ENCODE data around the gene RNF152. TPM values are rescaled to one million over a fixed set of nuclear protein-coding genes. Genes with fewer than 3 reads are reported as not detected.

The RNF152 gene
- total and polyA plus RNA-seq, 2 donors (not counting 3 experiments of a cell fraction or from before 2014, with no cell fraction given), result 20.8 to 27.5 TPM

DNA sequence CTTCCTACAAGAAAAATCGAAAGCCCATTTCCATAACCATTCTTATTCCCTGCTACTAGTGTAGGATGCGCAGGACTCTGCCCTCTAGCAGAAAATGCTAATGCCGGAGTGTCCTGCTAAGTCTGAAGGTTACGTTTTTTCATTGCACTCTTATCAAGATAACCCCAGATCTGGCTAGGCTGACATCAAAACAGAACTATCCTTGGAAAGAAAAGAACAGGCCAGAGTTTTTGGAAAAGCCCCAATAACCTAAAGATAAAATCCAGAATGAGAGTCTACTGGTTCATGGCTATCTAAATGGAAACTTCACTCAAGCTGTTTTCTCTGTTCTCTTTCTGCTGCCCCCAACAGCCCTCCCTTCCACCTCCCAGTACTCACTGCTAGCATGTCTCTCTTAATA lies 913 bp downstream of the RNF152 start:
- H3K9ac ChIP-seq (replicated peaks; ENCODE audit: extremely low read depth, insufficient read depth, low read length), result peak overlapping the region; percentile 76
- ChIA-PET CTCF (no interaction called here), POLR2A (no interaction called here)
- H3K9me3 ChIP-seq (replicated peaks; ENCODE audit: control insufficient read depth, insufficient read depth, low read length), result no peaks in the 10 kb centered on the region
- H2AFZ ChIP-seq (ENCODE audit: low read depth, low read length), result no peak overlapping the region
- TF ChIP-seq, protein P1, sequence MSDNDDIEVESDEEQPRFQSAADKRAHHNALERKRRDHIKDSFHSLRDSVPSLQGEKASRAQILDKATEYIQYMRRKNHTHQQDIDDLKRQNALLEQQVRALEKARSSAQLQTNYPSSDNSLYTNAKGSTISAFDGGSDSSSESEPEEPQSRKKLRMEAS (IDR thresholded peaks at IDR 0.05; ENCODE audit: insufficient read depth, insufficient read length), result no peak
- TF ChIP-seq POLR2AphosphoS5 (IDR thresholded peaks at IDR 0.05; ENCODE audit: insufficient read depth, low read depth, low read length), result no peak
- no peak for TF ChIP-seq JUN (IDR thresholded peaks at IDR 0.05; ENCODE audit: borderline replicate concordance, insufficient read depth, insufficient read length, low read depth)
- TF ChIP-seq POLR2A (IDR thresholded peaks at IDR 0.05; ENCODE audit: low read depth, low read length), result no peak
- TF ChIP-seq, protein P2, sequence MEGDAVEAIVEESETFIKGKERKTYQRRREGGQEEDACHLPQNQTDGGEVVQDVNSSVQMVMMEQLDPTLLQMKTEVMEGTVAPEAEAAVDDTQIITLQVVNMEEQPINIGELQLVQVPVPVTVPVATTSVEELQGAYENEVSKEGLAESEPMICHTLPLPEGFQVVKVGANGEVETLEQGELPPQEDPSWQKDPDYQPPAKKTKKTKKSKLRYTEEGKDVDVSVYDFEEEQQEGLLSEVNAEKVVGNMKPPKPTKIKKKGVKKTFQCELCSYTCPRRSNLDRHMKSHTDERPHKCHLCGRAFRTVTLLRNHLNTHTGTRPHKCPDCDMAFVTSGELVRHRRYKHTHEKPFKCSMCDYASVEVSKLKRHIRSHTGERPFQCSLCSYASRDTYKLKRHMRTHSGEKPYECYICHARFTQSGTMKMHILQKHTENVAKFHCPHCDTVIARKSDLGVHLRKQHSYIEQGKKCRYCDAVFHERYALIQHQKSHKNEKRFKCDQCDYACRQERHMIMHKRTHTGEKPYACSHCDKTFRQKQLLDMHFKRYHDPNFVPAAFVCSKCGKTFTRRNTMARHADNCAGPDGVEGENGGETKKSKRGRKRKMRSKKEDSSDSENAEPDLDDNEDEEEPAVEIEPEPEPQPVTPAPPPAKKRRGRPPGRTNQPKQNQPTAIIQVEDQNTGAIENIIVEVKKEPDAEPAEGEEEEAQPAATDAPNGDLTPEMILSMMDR (IDR thresholded peaks at IDR 0.05; ENCODE audit: extremely low read depth in 1 of 2, insufficient read depth in 1 of 2, low read depth in 1 of 2, low read length in 2 of 2), result no peak
- no peak for TF ChIP-seq GATA2 (IDR thresholded peaks at IDR 0.05; ENCODE audit: insufficient read depth, insufficient read length, low read depth, low read length)
- H3K9me1 ChIP-seq (replicated peaks; ENCODE audit: control insufficient read depth, extremely low read depth, insufficient read depth, low read length), result no peaks in the 10 kb centered on the region
- peaks cover 13 to 16% of the 10 kb centered on the region in 2 experiments for H3K36me3 ChIP-seq (ENCODE audit: control insufficient read depth in 2 of 2, extremely low read depth in 1 of 2, insufficient read depth in 2 of 2, low read length in 2 of 2)
- peak overlapping the region in 2 of 3 experiments; percentile 2 to 83 for H3K4me3 ChIP-seq (replicated peaks in 1 of 3; ENCODE audit: insufficient read depth in 1 of 3, low read depth in 1 of 3, low read length in 3 of 3)
- DNase-seq (ENCODE audit: low read depth, low spot score) (peak; percentile 15), FAIRE-seq (peak; percentile 49)
- peaks cover 26% of the 10 kb centered on the region for H3K4me1 ChIP-seq (ENCODE audit: control insufficient read depth, extremely low read depth, insufficient read depth, low read length)
- H3K27me3 ChIP-seq (ENCODE audit: control insufficient read depth in 2 of 2, insufficient read depth in 2 of 2, low read length in 2 of 2), result no peaks in the 10 kb centered on the region
- TSS peak; percentile 22 for BruUV-seq (replicated peaks)
- dilution Hi-C loops (cut with MboI; ENCODE audit: extremely low pct_ligation_motif_present, low sequenced_read_pairs), result no loop called here
- peaks cover 59% of the 10 kb centered on the region for H3K79me2 ChIP-seq (ENCODE audit: control insufficient read depth, insufficient read depth, low read length)
- H3K27ac ChIP-seq (ENCODE audit: insufficient read depth, low read depth, low read length), result no peak overlapping the region
- no peaks in the 10 kb centered on the region for H4K20me1 ChIP-seq (replicated peaks; ENCODE audit: control insufficient read depth, extremely low read depth, insufficient read depth, low read length)
- peak overlapping the region; percentile 95 for H3K4me2 ChIP-seq (ENCODE audit: insufficient read depth, low read length)
- intact Hi-C loops (cut with micrococcal nuclease), result loop anchor here (2.0 to 5.0 kb wide), 3 partner anchors 107 to 215 kb away; no protein-coding TSS in a partner anchor
